HepG2 (cell line): ENCODE results near the gene KLRC4. TPM values are rescaled to one million over a fixed set of nuclear protein-coding genes. Genes with fewer than 3 reads are reported as not detected.
"Not testable (repeated sequence)": the region's sequence is repeated elsewhere in the genome, so short reads cannot be mapped to it uniquely, and the experiment has no call there.

Experiments
- ATAC-seq: fragments of 200-7000 bp; cut with Tn5 transposase; 3 replicates; pipeline ENCODE4 v1.9.1; 2020; ENCODE audit warnings: mild to moderate bottlenecking, moderate library complexity
- BruUV-seq: library from RNA; stranded (reverse); fragments of 400-500 nt; replicated peaks from 2 replicates; lab custom pipeline; 2021; lab: Mats Ljungman, UMichigan
- CTCF ChIA-PET: fragments of 300-600 bp; formaldehyde crosslinking; extraction: SDS; loops from one replicate; lab custom pipeline; 2021; ENCODE audit warnings: low total read pairs, inconsistent platforms, low intra/inter-chr PET ratio; lab: Yijun Ruan, JAX
- POLR2A ChIA-PET: fragments of 350-600 bp; sonication (Branson Sonifier 250); formaldehyde crosslinking; loops from one replicate; lab custom pipeline; 2020; ENCODE audit warnings: antibody characterized with exemption, inconsistent platforms; lab: Yijun Ruan, JAX
- DNase-seq: peaks from one replicate; pipeline ENCODE4 v3.0.0-alpha.2; 2015; ENCODE audit warnings: low spot score
- FAIRE-seq: peaks from 3 replicates; lab custom pipeline; 2011; peaks lifted over from hg19 to GRCh38; lab: Jason Lieb, UNC
- H2AFZ ChIP-seq: one replicate; pipeline ENCODE4 v1.6.1; 2011; ENCODE audit warnings: low read length, inconsistent platforms
- H3K27ac ChIP-seq: fragments of 300-600 bp; 3 replicates; pipeline ENCODE4 v1.8.0; 2011; ENCODE audit warnings: mixed run types, mild to moderate bottlenecking, mixed read lengths, low read length, inconsistent platforms; ENCODE audit not compliant: insufficient read depth; ENCODE audit errors: extremely low read length
- H3K27me3 ChIP-seq, 2 experiments: fragments of 200-600 bp in 1 of 2; 2 replicates in 1 of 2; 3 replicates in 1 of 2; pipeline versions ENCODE4 v1.6.0 to v1.8.0; 2011; ENCODE audit warnings: low read length in 2 of 2, mild to moderate bottlenecking in 2 of 2, moderate library complexity in 2 of 2, inconsistent platforms in 1 of 2; ENCODE audit not compliant: insufficient read depth in 2 of 2, control insufficient read depth in 1 of 2
- H3K36me3 ChIP-seq, 2 experiments: fragments of 200-600 bp in 1 of 2; replicated peaks in 1 of 2; 2 replicates in 1 of 2; 3 replicates in 1 of 2; pipeline versions ENCODE4 v1.5.1 to v1.8.0; 2011; ENCODE audit warnings: low read length in 2 of 2, inconsistent platforms in 1 of 2; ENCODE audit not compliant: insufficient read depth in 2 of 2, control insufficient read depth in 1 of 2
- H3K4me1 ChIP-seq: 2 replicates; pipeline ENCODE4 v1.5.1; 2012; ENCODE audit warnings: low read length, inconsistent platforms; ENCODE audit not compliant: insufficient read depth
- H3K4me2 ChIP-seq: 2 replicates; pipeline ENCODE4 v1.6.0; 2011; ENCODE audit warnings: low read depth, low read length, inconsistent platforms
- H3K4me3 ChIP-seq, 3 experiments: fragments of 200-600 bp in 1 of 3; sonication (generic), shearing (Covaris generic) in 1 of 3; replicated peaks in 1 of 3; 2 replicates each; pipeline ENCODE4 v1.5.1; 2011 to 2016; ENCODE audit warnings: low read length in 3 of 3, inconsistent platforms in 2 of 3, low read depth in 2 of 3, mild to moderate bottlenecking in 2 of 3, control low read depth in 1 of 3, mixed read lengths in 1 of 3; ENCODE audit not compliant: insufficient read depth in 1 of 3
- H3K79me2 ChIP-seq: one replicate; pipeline ENCODE4 v1.6.1; 2011; ENCODE audit warnings: low read length, inconsistent platforms; ENCODE audit not compliant: insufficient read depth
- H3K9ac ChIP-seq: 2 replicates; pipeline ENCODE4 v1.6.0; 2011; ENCODE audit warnings: mild to moderate bottlenecking, low read depth, low read length, inconsistent platforms; ENCODE audit not compliant: insufficient read depth
- H3K9me3 ChIP-seq: 2 replicates; pipeline ENCODE4 v1.5.1; 2012; ENCODE audit warnings: mild to moderate bottlenecking, low read length
- H4K20me1 ChIP-seq: 2 replicates; pipeline ENCODE4 v1.6.0; 2011; ENCODE audit warnings: inconsistent platforms, mild to moderate bottlenecking, low read length, moderate library complexity; ENCODE audit not compliant: insufficient read depth
- WGBS: methylation state at CpG from one replicate; pipeline ENCODE4 v1.1.6; 2017; ENCODE audit warnings: low lambda C conversion rate; 5-methylcytosine and 5-hydroxymethylcytosine counted together
- in situ Hi-C: cut with HindIII; loops from 2 replicates; pipeline ENCODE4 v1.10.0; 2017; ENCODE audit warnings: low pct_unique_long_range_greater_than_20kb; ENCODE audit not compliant: extremely low pct_ligation_motif_present
- intact Hi-C: fragments of 100-400 bp; cut with micrococcal nuclease; formaldehyde crosslinking; loops from one replicate; pipeline ENCODE4 v1.10.0; 2022; ENCODE audit not compliant: unreplicated experiment
- polyA plus RNA-seq, 8 experiments: library from polyadenylated mRNA; depleted of rRNA in 3 of 8; stranded (reverse) in 7 of 8; unstranded in 1 of 8; fragments of >200 nt; fragmentation: Illumina TruSeq in 4 of 8; extraction: Trizol in 4 of 8; gene quantifications; 2 replicates each; pipeline versions ENCODE4 v1.2.1 to v1.2.3, GENCODE V29; 2011 to 2016; ENCODE audit warnings: low read depth in 4 of 8, missing spikeins in 1 of 8, mixed read lengths in 1 of 8; ENCODE audit not compliant: insufficient read depth in 1 of 8
- total RNA-seq, 5 experiments: library from RNA; depleted of rRNA; stranded (reverse); fragments of >200 nt; fragmentation: Illumina TruSeq; extraction: Trizol; gene quantifications; 2 replicates each; pipeline ENCODE4 v1.2.3, GENCODE V29; 2016; ENCODE audit warnings: low read depth in 1 of 5
- TF ChIP-seq, protein P1 (sequence below): sonication (generic); formaldehyde crosslinking; IDR thresholded peaks from 2 replicates; pipeline ENCODE4 v1.4.0; 2020; ENCODE audit warnings: missing genetic modification reagents
- TF ChIP-seq, protein P2 (sequence below): sonication (generic); formaldehyde crosslinking; IDR thresholded peaks from 2 replicates; pipeline ENCODE4 v1.4.0; 2020; ENCODE audit warnings: mild to moderate bottlenecking, missing genetic modification reagents

KLRC4 gene
- total and polyA plus RNA-seq, 2 of the 13 experiments (the other 11 are each of a cell fraction or from before 2014, with no cell fraction given): 0.09 TPM; not detected in 1

DNA sequence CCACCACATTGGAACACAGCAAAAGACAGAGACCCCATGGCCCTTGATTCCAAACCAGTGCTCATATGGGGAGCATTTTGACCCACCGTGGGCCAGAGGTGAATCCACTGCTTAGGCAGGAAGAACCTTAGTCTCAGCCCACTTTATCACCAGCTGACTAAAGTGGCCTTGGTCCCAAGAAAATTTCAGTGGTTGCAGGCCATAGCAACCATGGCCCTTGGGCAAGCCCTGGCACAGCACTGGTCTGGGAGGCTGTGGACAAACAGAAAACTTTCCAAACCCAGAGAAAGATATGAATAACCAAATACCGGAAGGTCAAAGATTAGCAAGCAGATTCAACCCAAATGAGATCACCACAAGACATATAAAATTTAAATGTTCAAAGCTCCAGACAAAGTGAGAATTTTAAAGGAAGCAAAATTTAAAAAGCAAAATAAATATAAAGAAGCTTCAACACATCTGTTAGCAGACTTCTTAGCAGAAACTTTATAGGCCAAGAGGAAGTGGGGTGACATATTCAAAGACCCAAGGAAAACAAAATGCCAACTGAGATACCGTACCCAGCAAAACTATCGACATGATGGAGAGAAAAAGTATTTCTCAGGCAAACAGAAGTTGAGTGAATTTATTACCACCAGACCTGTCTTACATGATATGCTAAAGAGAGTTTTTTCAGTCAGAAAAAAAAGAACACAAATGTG is 27.5 kb downstream of the KLRC4 start:
- DNase-seq (no peak), ATAC-seq (no peak)
- Histone ChIP-seq H3K4me2 (no peak overlapping the region), H3K9ac (no peak overlapping the region), H4K20me1 (no peaks in the 10 kb centered on the region), H3K36me3 (no peaks in the 10 kb centered on the region), H3K4me1 (no peaks in the 10 kb centered on the region), H3K79me2 (no peaks in the 10 kb centered on the region)
- ChIA-PET POLR2A (no interaction called here), CTCF (no interaction called here)
- WGBS: 49% methylated on average over 4 of the region's 4 CpGs
- TF ChIP-seq, protein P1, sequence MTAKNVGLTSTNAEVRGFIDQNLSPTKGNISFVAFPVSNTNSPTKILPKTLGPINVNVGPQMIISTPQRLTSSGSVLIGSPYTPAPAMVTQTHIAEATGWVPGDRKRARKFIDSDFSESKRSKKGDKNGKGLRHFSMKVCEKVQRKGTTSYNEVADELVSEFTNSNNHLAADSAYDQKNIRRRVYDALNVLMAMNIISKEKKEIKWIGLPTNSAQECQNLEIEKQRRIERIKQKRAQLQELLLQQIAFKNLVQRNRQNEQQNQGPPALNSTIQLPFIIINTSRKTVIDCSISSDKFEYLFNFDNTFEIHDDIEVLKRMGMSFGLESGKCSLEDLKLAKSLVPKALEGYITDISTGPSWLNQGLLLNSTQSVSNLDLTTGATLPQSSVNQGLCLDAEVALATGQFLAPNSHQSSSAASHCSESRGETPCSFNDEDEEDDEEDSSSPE (CRISPR knock-in tag): no peak
- TF ChIP-seq, protein P2, sequence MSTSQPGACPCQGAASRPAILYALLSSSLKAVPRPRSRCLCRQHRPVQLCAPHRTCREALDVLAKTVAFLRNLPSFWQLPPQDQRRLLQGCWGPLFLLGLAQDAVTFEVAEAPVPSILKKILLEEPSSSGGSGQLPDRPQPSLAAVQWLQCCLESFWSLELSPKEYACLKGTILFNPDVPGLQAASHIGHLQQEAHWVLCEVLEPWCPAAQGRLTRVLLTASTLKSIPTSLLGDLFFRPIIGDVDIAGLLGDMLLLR: no peak
- TF ChIP-seq, all 625 proteins: peak for 0
- Histone ChIP-seq H3K9me3 (no peaks in the 10 kb centered on the region), H3K27me3 (no peaks in the 10 kb centered on the region), H3K27ac (no peak overlapping the region), H2AFZ (no peak overlapping the region), H3K4me3 (no peak overlapping the region)
- intact Hi-C loops: no loop called here
- no peak for FAIRE-seq
- BruUV-seq: no TSS peak
- in situ Hi-C loops: no loop called here

DNA sequence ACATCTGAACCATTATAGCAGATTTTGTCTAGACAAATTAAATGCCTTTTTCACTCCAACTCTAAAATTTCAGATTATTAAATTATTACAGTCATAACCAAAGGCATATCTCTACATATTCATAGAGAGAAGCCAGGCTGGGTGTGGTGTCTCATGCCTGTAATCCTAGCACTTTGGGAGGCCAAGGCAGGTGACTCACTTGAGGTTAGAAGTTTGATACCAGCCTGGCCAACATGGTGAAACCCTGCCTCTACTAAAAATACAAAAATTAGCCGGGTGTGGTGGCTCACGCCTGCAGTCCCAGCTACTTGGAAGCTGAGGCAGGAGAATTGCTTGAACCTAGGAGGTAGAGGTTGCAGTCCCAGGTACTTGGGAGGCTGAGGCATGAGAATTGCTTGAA is 30.8 kb downstream of the KLRC4 start:
- DNase-seq, FAIRE-seq, H4K20me1 ChIP-seq, BruUV-seq, H3K9me3 ChIP-seq, H2AFZ ChIP-seq, H3K27me3 ChIP-seq, CTCF ChIA-PET, H3K4me3 ChIP-seq, intact Hi-C loops, in situ Hi-C loops, ATAC-seq, H3K4me1 ChIP-seq, POLR2A ChIA-PET, H3K27ac ChIP-seq, H3K36me3 ChIP-seq, H3K4me2 ChIP-seq, H3K9ac ChIP-seq, H3K79me2 ChIP-seq: not testable (repeated sequence)
- WGBS: 6% methylated on average over 2 of the region's 2 CpGs
